GM19463 (cell line): Measurements from ENCODE around the gene PCDH9.
"Not testable (repeated sequence)": the region's sequence is repeated elsewhere in the genome, so short reads cannot be mapped to it uniquely, and the experiment has no call there.

Experiments
- ATAC-seq: cut with Tn5 transposase; IDR thresholded peaks from one replicate; pipeline ENCODE4 v1.9.1; 2021; ENCODE audit warnings: mild to moderate bottlenecking, moderate library complexity; ENCODE audit not compliant: unreplicated experiment

Gene PCDH9

DNA sequence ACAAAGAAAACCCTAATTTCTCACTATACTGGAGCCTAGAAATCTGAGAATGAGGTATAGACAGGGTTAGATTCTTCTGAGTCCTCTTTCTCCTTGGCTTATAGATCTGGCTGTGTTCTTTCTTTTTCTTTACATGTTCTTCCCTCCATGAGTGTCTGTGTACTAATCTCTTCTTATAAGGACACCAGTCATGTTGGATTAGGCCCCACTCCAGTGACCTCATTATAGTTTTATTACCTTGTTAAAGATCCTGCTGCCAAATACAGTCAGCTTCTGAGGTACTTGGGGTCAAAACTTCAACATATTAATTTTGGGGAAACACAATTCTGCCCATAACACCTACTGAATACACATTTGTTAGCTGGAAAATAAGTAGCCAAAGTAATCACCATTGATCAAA, 302.6 kb downstream of the PCDH9 start:
- no peak for ATAC-seq

- ATAC-seq, result no peak
These were observed 303.1 kb downstream of the PCDH9 start for GRCh38 chr13:66926851-66927524.

DNA sequence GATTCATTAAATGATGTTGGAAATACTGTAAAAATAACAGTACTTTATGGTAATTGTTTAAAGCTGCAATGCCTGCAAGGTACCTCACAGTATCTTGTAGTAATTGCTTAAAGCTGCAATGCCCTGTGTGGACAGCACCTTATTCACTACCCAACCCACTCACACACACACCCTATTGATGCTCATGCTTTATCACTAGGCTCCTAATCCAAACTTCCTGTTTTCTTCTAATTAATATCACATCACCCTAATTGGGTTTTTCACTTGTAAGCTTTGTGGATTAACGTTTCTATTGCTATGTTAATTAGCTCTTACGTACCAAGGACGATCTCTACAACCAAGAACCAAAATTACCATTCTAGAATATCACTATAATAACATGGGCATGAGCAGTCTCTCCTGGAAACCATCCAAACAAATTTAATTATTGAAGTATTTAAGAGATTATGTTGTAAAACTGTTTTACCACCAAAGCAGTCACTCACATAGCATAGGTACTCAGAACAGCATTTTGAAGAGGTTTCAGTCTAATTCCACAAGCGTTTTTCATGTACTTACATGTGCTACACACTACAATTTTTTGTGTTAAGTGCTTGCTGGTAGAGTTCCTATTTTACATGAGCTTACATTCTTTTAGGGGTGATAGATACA, 303.8 kb downstream of the PCDH9 start:
- ATAC-seq, result no peak

- ATAC-seq, result no peak
These were observed 307.7 kb downstream of the PCDH9 start for GRCh38 chr13:66922444-66922843.

GRCh38 chr13:66921437-66921836, 308.7 kb downstream of the PCDH9 start:
- no peak for ATAC-seq

DNA sequence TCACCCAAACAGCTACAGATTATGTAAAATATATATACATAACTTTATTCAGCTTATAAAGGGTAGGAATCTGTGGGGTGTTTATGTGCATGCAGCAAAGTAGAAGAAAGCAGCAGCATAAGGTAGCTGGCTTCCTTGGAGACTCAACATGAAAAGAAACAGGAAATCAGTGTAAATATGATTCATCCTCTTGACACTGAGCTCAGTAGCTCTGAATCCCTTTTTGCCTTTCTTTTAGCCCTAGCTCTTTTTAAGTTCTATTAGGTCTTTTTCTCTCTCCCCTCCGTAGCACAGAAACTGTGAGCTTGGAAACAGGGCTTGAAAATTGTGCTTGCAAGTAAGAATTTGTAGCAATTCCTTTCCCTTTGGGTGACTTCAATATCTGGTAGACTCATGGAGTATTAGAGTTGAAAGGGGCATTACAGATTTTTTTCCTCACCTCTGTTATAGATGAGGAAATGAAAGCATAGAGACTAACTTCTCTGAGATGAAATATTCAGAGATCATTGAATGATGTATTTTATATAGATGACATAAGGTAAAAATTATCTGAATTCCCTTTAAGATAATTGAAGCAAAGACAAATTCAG, 314.4 kb downstream of the PCDH9 start:
- ATAC-seq, result no peak

GRCh38 chr13:66914155-66914554, 316.0 kb downstream of the PCDH9 start:
- no peak for ATAC-seq

- ATAC-seq, result no peak
These were observed 318.7 kb downstream of the PCDH9 start for GRCh38 chr13:66911411-66911939.

GRCh38 chr13:66899955-66900354, 330.2 kb downstream of the PCDH9 start:
- ATAC-seq, result no peak

DNA sequence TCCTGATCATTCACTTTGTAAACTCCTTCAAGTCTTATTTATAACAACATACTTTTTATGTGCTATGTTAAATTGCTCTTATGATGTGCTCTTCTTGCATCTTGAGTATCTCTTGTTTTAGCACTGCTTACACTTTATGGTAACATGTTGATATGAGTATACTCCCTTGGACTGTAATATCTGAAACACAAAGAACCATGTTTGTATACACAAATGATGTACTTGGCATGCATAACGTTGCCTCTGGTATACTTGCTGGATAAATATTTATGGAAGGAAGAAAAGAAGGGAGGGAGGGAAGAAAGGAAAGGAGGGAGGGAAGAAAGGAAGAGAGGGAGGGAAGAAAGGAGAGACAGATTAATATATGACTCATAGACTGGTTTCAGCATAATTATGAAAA, 333.2 kb downstream of the PCDH9 start:
- no peak for ATAC-seq

GRCh38 chr13:66895780-66896179, 334.4 kb downstream of the PCDH9 start:
- no peak for ATAC-seq

- no peak for ATAC-seq
These were observed 334.8 kb downstream of the PCDH9 start for GRCh38 chr13:66895320-66895719.

DNA sequence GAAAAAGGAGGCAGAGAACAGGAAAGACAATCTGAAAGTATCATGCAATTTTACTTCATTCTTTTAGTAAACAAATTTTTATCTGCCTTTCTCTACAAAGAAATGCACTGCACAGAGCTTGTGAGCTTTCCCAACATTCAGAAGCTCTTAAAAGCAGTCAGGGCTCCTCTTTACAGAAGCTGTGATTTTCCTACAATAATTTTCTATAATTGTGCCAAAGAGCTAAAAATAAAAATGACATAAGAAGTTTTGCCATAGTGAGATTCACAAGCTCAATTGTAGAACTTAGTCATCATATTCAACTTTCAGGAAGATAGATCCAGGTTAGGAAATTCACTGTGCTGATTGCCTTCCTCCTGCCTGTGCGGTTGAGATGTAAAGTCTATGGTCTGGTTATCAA, 341.4 kb downstream of the PCDH9 start:
- ATAC-seq, result no peak

DNA sequence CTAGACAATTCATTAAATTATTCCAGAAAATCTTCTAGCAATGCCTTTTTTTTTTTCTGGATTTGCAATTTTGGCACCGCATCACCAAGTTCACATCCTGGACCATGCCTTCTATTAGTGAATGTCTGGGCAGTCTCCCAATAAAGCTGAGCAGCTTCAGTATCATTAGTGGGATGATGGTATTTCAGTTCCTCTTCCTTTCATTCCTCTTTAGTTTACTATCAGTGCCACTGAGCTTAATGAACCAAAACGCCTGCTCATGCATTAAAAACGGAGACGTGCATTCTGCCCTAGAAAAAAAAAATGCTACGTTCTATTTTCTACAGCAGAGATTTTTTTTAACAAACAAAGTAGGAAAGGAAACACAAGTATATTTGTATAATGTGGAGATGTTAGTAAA, 343.0 kb downstream of the PCDH9 start:
- peak; percentile 75 for ATAC-seq

- ATAC-seq, result no peak
These were observed 343.9 kb downstream of the PCDH9 start for GRCh38 chr13:66886264-66886663.

GRCh38 chr13:66881170-66881569, 349.0 kb downstream of the PCDH9 start:
- not testable (repeated sequence) for ATAC-seq

- ATAC-seq, result no peak
These were observed 350.1 kb downstream of the PCDH9 start for GRCh38 chr13:66879988-66880387.

DNA sequence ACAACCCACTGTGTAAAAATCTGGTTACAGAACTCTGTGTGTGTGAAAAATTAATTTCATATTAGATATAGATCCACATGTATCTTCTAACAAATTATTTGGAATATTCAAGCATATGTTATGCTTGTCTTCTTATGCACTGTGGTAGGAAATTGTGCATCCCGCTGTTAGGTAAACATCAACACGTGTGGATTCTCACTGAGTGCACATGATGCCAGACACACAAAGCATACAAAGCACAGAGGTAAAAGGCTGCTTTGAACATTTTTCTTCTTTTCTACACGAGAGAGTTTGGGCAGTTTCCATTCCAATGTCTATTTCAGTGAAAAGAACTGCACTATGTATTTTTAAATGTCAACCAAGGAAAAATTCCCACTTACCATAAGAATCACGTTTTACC, 354.9 kb downstream of the PCDH9 start:
- no peak for ATAC-seq

GRCh38 chr13:66864627-66865026, 365.5 kb downstream of the PCDH9 start:
- ATAC-seq, result no peak

- ATAC-seq, result no peak
These were observed 369.2 kb downstream of the PCDH9 start for GRCh38 chr13:66860878-66861417.

DNA sequence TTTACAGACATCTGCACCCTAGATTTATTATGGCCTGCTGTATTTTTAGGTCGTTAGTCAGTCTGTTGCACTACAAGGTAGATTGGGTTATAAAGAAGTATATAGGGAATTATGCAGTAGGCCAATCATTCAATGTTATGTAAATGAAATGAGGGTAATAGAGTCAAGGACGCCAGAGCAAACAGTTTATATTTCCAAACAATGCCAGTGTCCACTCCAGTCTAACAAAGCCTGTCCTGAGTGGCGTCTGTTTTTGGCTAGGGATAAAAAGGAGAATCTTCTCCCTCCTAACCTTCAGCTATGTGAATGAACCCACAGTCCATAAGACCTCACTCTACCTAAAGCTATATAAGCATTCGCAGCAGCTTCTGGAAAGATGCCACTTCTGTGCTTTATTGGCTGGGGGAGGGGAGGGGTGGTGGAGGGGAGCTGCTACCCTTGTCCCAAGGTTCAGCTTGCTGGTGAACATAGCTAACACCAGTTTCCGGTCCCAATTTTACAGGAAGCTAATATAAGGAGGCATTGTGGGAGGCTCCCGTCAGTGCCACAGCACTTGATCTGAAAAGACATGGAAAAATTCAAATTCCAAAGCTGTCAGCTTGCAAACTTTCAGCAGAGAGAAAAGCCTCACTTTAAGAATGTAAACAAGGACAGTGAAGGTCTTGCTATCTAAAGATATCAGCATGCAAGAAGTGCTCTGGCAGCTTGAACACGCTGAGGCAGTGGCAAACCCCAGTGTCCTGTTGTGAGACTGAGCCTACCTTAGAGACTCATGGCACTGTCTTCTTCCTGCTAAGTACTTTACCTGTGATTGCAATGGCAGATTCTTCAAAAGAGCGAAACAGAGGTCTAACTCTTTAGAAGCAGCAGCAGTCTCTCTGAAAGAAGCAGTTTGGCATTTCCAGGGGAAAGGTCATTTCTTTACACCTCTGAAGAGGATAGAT, 369.9 kb downstream of the PCDH9 start:
- ATAC-seq, result no peak
